Epithelial cell of proximal tubule (primary cell): Measurements from ENCODE around the gene SNRPA. TPM values are rescaled to one million over a fixed set of nuclear protein-coding genes. Genes with fewer than 3 reads are reported as not detected.
"Not testable (repeated sequence)": the region's sequence is repeated elsewhere in the genome, so short reads cannot be mapped to it uniquely, and the experiment has no call there.

ENCODE experiments used
- DNase-seq: peaks from one replicate; pipeline ENCODE4 v3.0.0-alpha.2; 2011; ENCODE audit warnings: low read depth
- H3K4me3 ChIP-seq: 2 replicates; pipeline ENCODE4 v1.5.1; 2011; ENCODE audit warnings: low read depth, mild to moderate bottlenecking, low read length
- CTCF ChIP-seq: conservative IDR thresholded peaks from 2 replicates; pipeline ENCODE4 v1.5.1; 2012; ENCODE audit warnings: low read depth, mild to moderate bottlenecking, low read length
- total RNA-seq: library from RNA; depleted of rRNA; stranded (reverse); fragments of >200 nt; gene quantifications from 2 replicates; pipeline ENCODE4 v1.2.3, GENCODE V29; 2015

The SNRPA gene
- total RNA-seq, 1 donor from 2014 or later: 169 TPM

- peak overlapping the region; percentile 14 for H3K4me3 ChIP-seq
These were observed 28.9 kb upstream of the SNRPA start for GRCh38 chr19:40721936-40722661.

GRCh38 chr19:40723661-40724254 is 27.2 kb upstream of the SNRPA start:
- no peak for DNase-seq
- H3K4me3 ChIP-seq: no peak overlapping the region
- TF ChIP-seq CTCF: no peak

More at GRCh38 chr19:40721936-40722661, 28.9 kb upstream of the SNRPA start:
- DNase-seq: no peak
- no peak for TF ChIP-seq CTCF

- no peak for TF ChIP-seq CTCF
- no peak for DNase-seq
- H3K4me3 ChIP-seq: no peak overlapping the region
These were observed 26.7 kb upstream of the SNRPA start for GRCh38 chr19:40724315-40724714.

- TF ChIP-seq CTCF: no peak
- no peak overlapping the region for H3K4me3 ChIP-seq
- no peak for DNase-seq
These were observed 26.1 kb upstream of the SNRPA start for GRCh38 chr19:40724855-40725254.

- no peak for DNase-seq
- TF ChIP-seq CTCF: no peak
These were observed 24.7 kb upstream of the SNRPA start for GRCh38 chr19:40726279-40726678.

GRCh38 chr19:40730065-40730464 is 20.9 kb upstream of the SNRPA start:
- not testable (repeated sequence) for DNase-seq, H3K4me3 ChIP-seq

More at GRCh38 chr19:40726279-40726678, 24.7 kb upstream of the SNRPA start:
- no peak overlapping the region for H3K4me3 ChIP-seq

- not testable (repeated sequence) for DNase-seq, H3K4me3 ChIP-seq
These were observed 18.7 kb upstream of the SNRPA start for GRCh38 chr19:40732304-40732703.

- H3K4me3 ChIP-seq: no peak overlapping the region
- no peak for DNase-seq
- TF ChIP-seq CTCF: no peak
These were observed 17.9 kb upstream of the SNRPA start for GRCh38 chr19:40733149-40733548.
